Effector memory CD8-positive, alpha-beta T cell (primary cell): Measurements from ENCODE around the gene OPTC.
A peak's percentile ranks its signal among the peaks of the same experiment; 100 is the strongest.

Experiments
- ATAC-seq: fragments of 150-1000 bp; cut with Tn5 transposase; replicated peaks from 2 replicates; pipeline ENCODE4 v1.10.0; 2021; ENCODE audit warnings: mild to moderate bottlenecking, moderate library complexity
- DNase-seq, 3 experiments: peaks; one replicate each; pipeline ENCODE4 v3.0.0; 2021
- H3K27ac Mint-ChIP-seq, 2 donors: one replicate each; pipeline ENCODE4 v1.8.0; 2022; ENCODE audit warnings: mild to moderate bottlenecking in 2 of 2, mixed read lengths in 2 of 2, moderate library complexity in 2 of 2
- H3K27me3 Mint-ChIP-seq, 2 donors: one replicate each; pipeline ENCODE4 v1.8.0; 2022; ENCODE audit warnings: mixed read lengths in 2 of 2
- H3K36me3 Mint-ChIP-seq: one replicate; pipeline ENCODE4 v1.8.0; 2022; ENCODE audit warnings: mild to moderate bottlenecking, moderate library complexity, mixed read lengths; ENCODE audit not compliant: insufficient read depth
- H3K4me1 Mint-ChIP-seq, 2 donors: one replicate each; pipeline ENCODE4 v1.8.0; 2022; ENCODE audit warnings: low read depth in 2 of 2, mixed read lengths in 2 of 2
- H3K4me3 Mint-ChIP-seq, 2 donors: one replicate each; pipeline ENCODE4 v1.8.0; 2022; ENCODE audit warnings: mild to moderate bottlenecking in 2 of 2, mixed read lengths in 2 of 2, moderate library complexity in 2 of 2
- H3K9me3 Mint-ChIP-seq, 2 donors: one replicate each; pipeline ENCODE4 v1.8.0; 2022; ENCODE audit warnings: mixed read lengths in 2 of 2

OPTC gene

GRCh38 chr1:203546274-203546673 is 52.3 kb downstream of the OPTC start:
- peaks cover 5 to 13% of the 10 kb centered on the region in 2 donors for H3K27me3 Mint-ChIP-seq
- H3K27ac Mint-ChIP-seq = peak overlapping the region in 1 of 2 donors; percentile 49
- H3K4me1 Mint-ChIP-seq = peaks cover 0 to 5% of the 10 kb centered on the region in 2 donors
- no peaks in the 10 kb centered on the region for H3K9me3 Mint-ChIP-seq
- DNase-seq = no peak
- peak; percentile 29 for ATAC-seq
- no peaks in the 10 kb centered on the region for H3K36me3 Mint-ChIP-seq
- no peak overlapping the region for H3K4me3 Mint-ChIP-seq

- peaks cover 0 to 5% of the 10 kb centered on the region in 2 donors for H3K4me1 Mint-ChIP-seq
- H3K9me3 Mint-ChIP-seq = no peaks in the 10 kb centered on the region
- no peak overlapping the region for H3K27ac Mint-ChIP-seq
- no peak overlapping the region for H3K4me3 Mint-ChIP-seq
- ATAC-seq (no peak), DNase-seq (no peak)
- peaks cover 5 to 13% of the 10 kb centered on the region in 2 donors for H3K27me3 Mint-ChIP-seq
- no peaks in the 10 kb centered on the region for H3K36me3 Mint-ChIP-seq
These were observed 53.2 kb downstream of the OPTC start for GRCh38 chr1:203547147-203547546.

GRCh38 chr1:203547771-203548421 is 53.9 kb downstream of the OPTC start:
- no peaks in the 10 kb centered on the region for H3K36me3 Mint-ChIP-seq
- H3K4me3 Mint-ChIP-seq = no peak overlapping the region
- H3K9me3 Mint-ChIP-seq = no peaks in the 10 kb centered on the region
- no peak for DNase-seq
- ATAC-seq = no peak
- H3K4me1 Mint-ChIP-seq = peaks cover 0 to 5% of the 10 kb centered on the region in 2 donors
- no peak overlapping the region for H3K27ac Mint-ChIP-seq
- peaks cover 5 to 13% of the 10 kb centered on the region in 2 donors for H3K27me3 Mint-ChIP-seq

GRCh38 chr1:203548892-203549291 is 54.9 kb downstream of the OPTC start:
- Mint-ChIP-seq H3K9me3 (no peaks in the 10 kb centered on the region), H3K36me3 (no peaks in the 10 kb centered on the region), H3K4me3 (no peak overlapping the region), H3K27ac (no peak overlapping the region), H3K27me3 (peaks cover 5 to 13% of the 10 kb centered on the region in 2 donors), H3K4me1 (peaks cover 0 to 5% of the 10 kb centered on the region in 2 donors)
- no peak for ATAC-seq
- no peak for DNase-seq

- no peaks in the 10 kb centered on the region for H3K36me3 Mint-ChIP-seq
- H3K4me3 Mint-ChIP-seq = no peak overlapping the region
- no peak overlapping the region for H3K27ac Mint-ChIP-seq
- no peak for DNase-seq
- peaks cover 0 to 5% of the 10 kb centered on the region in 2 donors for H3K4me1 Mint-ChIP-seq
- ATAC-seq = no peak
- peaks cover 5 to 13% of the 10 kb centered on the region in 2 donors for H3K27me3 Mint-ChIP-seq
- H3K9me3 Mint-ChIP-seq = no peaks in the 10 kb centered on the region
These were observed 55.4 kb downstream of the OPTC start for GRCh38 chr1:203549309-203549708.

GRCh38 chr1:203550846-203551245 is 56.9 kb downstream of the OPTC start:
- Mint-ChIP-seq H3K4me1 (peaks cover 0 to 5% of the 10 kb centered on the region in 2 donors), H3K27ac (no peak overlapping the region), H3K9me3 (no peaks in the 10 kb centered on the region), H3K36me3 (no peaks in the 10 kb centered on the region), H3K4me3 (no peak overlapping the region), H3K27me3 (peaks cover 7 to 19% of the 10 kb centered on the region in 2 donors)
- ATAC-seq (no peak), DNase-seq (no peak)

GRCh38 chr1:203551550-203551949 is 57.6 kb downstream of the OPTC start:
- no peaks in the 10 kb centered on the region for H3K36me3 Mint-ChIP-seq
- no peak overlapping the region for H3K4me3 Mint-ChIP-seq
- no peak overlapping the region for H3K27ac Mint-ChIP-seq
- H3K27me3 Mint-ChIP-seq = peaks cover 11 to 24% of the 10 kb centered on the region in 2 donors
- H3K9me3 Mint-ChIP-seq = no peaks in the 10 kb centered on the region
- no peaks in the 10 kb centered on the region for H3K4me1 Mint-ChIP-seq
- DNase-seq = no peak
- ATAC-seq = no peak

- DNase-seq (no peak), ATAC-seq (no peak)
- no peak overlapping the region for H3K4me3 Mint-ChIP-seq
- no peaks in the 10 kb centered on the region for H3K4me1 Mint-ChIP-seq
- no peaks in the 10 kb centered on the region for H3K36me3 Mint-ChIP-seq
- H3K9me3 Mint-ChIP-seq = no peaks in the 10 kb centered on the region
- no peak overlapping the region for H3K27ac Mint-ChIP-seq
- peaks cover 6 to 21% of the 10 kb centered on the region in 2 donors for H3K27me3 Mint-ChIP-seq
These were observed 59.5 kb downstream of the OPTC start for GRCh38 chr1:203553496-203553895.

GRCh38 chr1:203554071-203554470 is 60.1 kb downstream of the OPTC start:
- ATAC-seq = no peak
- H3K27ac Mint-ChIP-seq = no peak overlapping the region
- H3K36me3 Mint-ChIP-seq = no peaks in the 10 kb centered on the region
- no peaks in the 10 kb centered on the region for H3K4me1 Mint-ChIP-seq
- no peaks in the 10 kb centered on the region for H3K9me3 Mint-ChIP-seq
- no peak overlapping the region for H3K4me3 Mint-ChIP-seq
- DNase-seq = no peak
- peaks cover 6 to 21% of the 10 kb centered on the region in 2 donors for H3K27me3 Mint-ChIP-seq

GRCh38 chr1:203555076-203555475 is 61.1 kb downstream of the OPTC start:
- Mint-ChIP-seq H3K4me1 (no peaks in the 10 kb centered on the region), H3K36me3 (no peaks in the 10 kb centered on the region), H3K9me3 (no peaks in the 10 kb centered on the region), H3K4me3 (no peak overlapping the region), H3K27me3 (peaks cover 6 to 21% of the 10 kb centered on the region in 2 donors), H3K27ac (no peak overlapping the region)
- DNase-seq (no peak), ATAC-seq (no peak)

- DNase-seq (no peak), ATAC-seq (no peak)
- Mint-ChIP-seq H3K27ac (no peak overlapping the region), H3K9me3 (no peaks in the 10 kb centered on the region), H3K36me3 (no peaks in the 10 kb centered on the region), H3K4me1 (no peaks in the 10 kb centered on the region), H3K4me3 (no peak overlapping the region), H3K27me3 (peaks cover 6 to 21% of the 10 kb centered on the region in 2 donors)
These were observed 61.6 kb downstream of the OPTC start for GRCh38 chr1:203555511-203556046.

- no peaks in the 10 kb centered on the region for H3K36me3 Mint-ChIP-seq
- H3K27ac Mint-ChIP-seq = no peak overlapping the region
- ATAC-seq (no peak), DNase-seq (no peak)
- no peak overlapping the region for H3K4me3 Mint-ChIP-seq
- H3K9me3 Mint-ChIP-seq = no peaks in the 10 kb centered on the region
- H3K27me3 Mint-ChIP-seq = peaks cover 6 to 21% of the 10 kb centered on the region in 2 donors
- no peaks in the 10 kb centered on the region for H3K4me1 Mint-ChIP-seq
These were observed 62.3 kb downstream of the OPTC start for GRCh38 chr1:203556047-203556851.

- peaks cover 6 to 21% of the 10 kb centered on the region in 2 donors for H3K27me3 Mint-ChIP-seq
- H3K27ac Mint-ChIP-seq = no peak overlapping the region
- ATAC-seq (no peak), DNase-seq (no peak)
- H3K36me3 Mint-ChIP-seq = no peaks in the 10 kb centered on the region
- no peaks in the 10 kb centered on the region for H3K9me3 Mint-ChIP-seq
- no peak overlapping the region for H3K4me3 Mint-ChIP-seq
- H3K4me1 Mint-ChIP-seq = no peaks in the 10 kb centered on the region
These were observed 63.4 kb downstream of the OPTC start for GRCh38 chr1:203557390-203557789.
